H9 (cell line): ENCODE data around the gene KIAA0930. TPM values are rescaled to one million over a fixed set of nuclear protein-coding genes. Genes with fewer than 3 reads are reported as not detected.

Experiments
- DNase-seq: peaks from one replicate; pipeline ENCODE4 v3.0.0-alpha.2; 2017
- H2AFZ ChIP-seq: one replicate; pipeline ENCODE4 v1.6.1; 2013; ENCODE audit warnings: mild to moderate bottlenecking, low read length, control low read depth, moderate library complexity
- H2AK5ac ChIP-seq: 2 replicates; pipeline ENCODE4 v1.6.1; 2013; ENCODE audit warnings: low read length, control low read depth, mixed read lengths; ENCODE audit not compliant: insufficient read length
- H2BK120ac ChIP-seq: one replicate; pipeline ENCODE4 v1.6.1; 2013; ENCODE audit warnings: low read depth, mild to moderate bottlenecking, low read length, control low read depth, inconsistent platforms; ENCODE audit not compliant: poor library complexity, severe bottlenecking
- H2BK12ac ChIP-seq: 2 replicates; pipeline ENCODE4 v1.6.1; 2013; ENCODE audit warnings: low read length, control low read depth, mixed read lengths, low read depth; ENCODE audit not compliant: insufficient read length
- H2BK15ac ChIP-seq: 2 replicates; pipeline ENCODE4 v1.6.1; 2013; ENCODE audit warnings: low read depth, low read length, control low read depth
- H2BK20ac ChIP-seq: one replicate; pipeline ENCODE4 v1.6.1; 2013; ENCODE audit warnings: low read depth, mild to moderate bottlenecking, low read length, control low read depth, inconsistent platforms; ENCODE audit not compliant: poor library complexity, severe bottlenecking
- H2BK5ac ChIP-seq: 2 replicates; pipeline ENCODE4 v1.6.1; 2013; ENCODE audit warnings: low read length, control low read depth, mixed read lengths; ENCODE audit not compliant: insufficient read length
- H3K14ac ChIP-seq: 2 replicates; pipeline ENCODE4 v1.6.1; 2013; ENCODE audit warnings: low read length, control low read depth; ENCODE audit not compliant: insufficient read depth
- H3K18ac ChIP-seq: 2 replicates; pipeline ENCODE4 v1.6.1; 2013; ENCODE audit warnings: low read depth, mild to moderate bottlenecking, mixed read lengths, low read length, control low read depth; ENCODE audit not compliant: insufficient read length
- H3K23ac ChIP-seq: 2 replicates; pipeline ENCODE4 v1.6.1; 2013; ENCODE audit warnings: low read length, control low read depth, mixed read lengths, low read depth; ENCODE audit not compliant: insufficient read length
- H3K23me2 ChIP-seq: 2 replicates; pipeline ENCODE4 v1.6.1; 2013; ENCODE audit warnings: low read depth, mild to moderate bottlenecking, mixed read lengths, low read length, control low read depth; ENCODE audit not compliant: insufficient read length, poor library complexity, severe bottlenecking
- H3K27ac ChIP-seq: 2 replicates; pipeline ENCODE4 v1.5.1; 2013; ENCODE audit warnings: low read length, control low read depth, mixed read lengths, low read depth; ENCODE audit not compliant: insufficient read length
- H3K27me3 ChIP-seq: 2 replicates; pipeline ENCODE4 v1.6.1; 2013; ENCODE audit warnings: low read length, control low read depth, inconsistent platforms; ENCODE audit not compliant: insufficient read depth
- H3K4ac ChIP-seq: 2 replicates; pipeline ENCODE4 v1.6.1; 2013; ENCODE audit warnings: low read depth, mild to moderate bottlenecking, control low read depth, inconsistent platforms, low read length, moderate library complexity
- H3K4me1 ChIP-seq: 2 replicates; pipeline ENCODE4 v1.6.1; 2013; ENCODE audit warnings: low read length, control low read depth, inconsistent platforms; ENCODE audit not compliant: insufficient read depth
- H3K4me2 ChIP-seq: 2 replicates; pipeline ENCODE4 v1.6.1; 2013; ENCODE audit warnings: low read length, control low read depth, mixed read lengths; ENCODE audit not compliant: insufficient read length, insufficient read depth
- H3K56ac ChIP-seq: 2 replicates; pipeline ENCODE4 v1.6.1; 2013; ENCODE audit warnings: low read depth, mild to moderate bottlenecking, mixed read lengths, low read length, control low read depth; ENCODE audit not compliant: insufficient read length
- H3K79me1 ChIP-seq: 2 replicates; pipeline ENCODE4 v1.6.1; 2013; ENCODE audit warnings: low read depth, mild to moderate bottlenecking, moderate library complexity, low read length, control low read depth, inconsistent platforms; ENCODE audit not compliant: insufficient read depth, poor library complexity, severe bottlenecking
- H3K79me2 ChIP-seq: 2 replicates; pipeline ENCODE4 v1.6.1; 2013; ENCODE audit warnings: low read length, control low read depth, inconsistent platforms; ENCODE audit not compliant: insufficient read depth
- H3K9ac ChIP-seq: 2 replicates; pipeline ENCODE4 v1.6.1; 2013; ENCODE audit warnings: low read length, control low read depth, mixed read lengths; ENCODE audit not compliant: insufficient read length; ENCODE audit errors: extremely low read depth
- H3K9me3 ChIP-seq: one replicate; pipeline ENCODE4 v1.6.1; 2013; ENCODE audit warnings: low read depth, low read length, inconsistent platforms; ENCODE audit not compliant: control insufficient read depth
- H3T11ph ChIP-seq: one replicate; pipeline ENCODE4 v1.6.1; 2013; ENCODE audit warnings: mild to moderate bottlenecking, low read length, control low read depth, inconsistent platforms
- H4K20me1 ChIP-seq: one replicate; pipeline ENCODE4 v1.6.1; 2013; ENCODE audit not compliant: control insufficient read depth, insufficient read length, insufficient read depth
- H4K5ac ChIP-seq: 2 replicates; pipeline ENCODE4 v1.6.1; 2013; ENCODE audit warnings: low read depth, mild to moderate bottlenecking, mixed read lengths, low read length, control low read depth; ENCODE audit not compliant: insufficient read length
- H4K8ac ChIP-seq: replicated peaks from 2 replicates; pipeline ENCODE4 v1.6.1; 2013; ENCODE audit warnings: low read length, control low read depth, mixed read lengths, low read depth; ENCODE audit not compliant: insufficient read length
- H4K91ac ChIP-seq: 2 replicates; pipeline ENCODE4 v1.6.1; 2013; ENCODE audit warnings: low read depth, mild to moderate bottlenecking, moderate library complexity, mixed read lengths, low read length, control low read depth; ENCODE audit not compliant: insufficient read length
- H3K27ac Mint-ChIP-seq, 3 experiments: 2 replicates in 2 of 3; 3 replicates in 1 of 3; pipeline ENCODE4 v1.8.0; 2020 to 2021; ENCODE audit warnings: mixed read lengths in 3 of 3, mild to moderate bottlenecking in 1 of 3, moderate library complexity in 1 of 3
- H3K27me3 Mint-ChIP-seq: 2 replicates; pipeline ENCODE4 v1.8.0; 2021; ENCODE audit warnings: low read depth, mild to moderate bottlenecking, moderate library complexity, mixed read lengths
- H3K36me3 Mint-ChIP-seq, 3 experiments: 2 replicates in 2 of 3; 3 replicates in 1 of 3; pipeline ENCODE4 v1.8.0; 2020 to 2021; ENCODE audit warnings: low read depth in 3 of 3, mixed read lengths in 3 of 3; ENCODE audit not compliant: insufficient read depth in 1 of 3
- H3K4me1 Mint-ChIP-seq, 2 experiments: 2 replicates each; pipeline ENCODE4 v1.8.0; 2020; ENCODE audit warnings: mixed read lengths in 2 of 2
- H3K4me3 Mint-ChIP-seq, 2 experiments: 2 replicates in 1 of 2; 3 replicates in 1 of 2; pipeline ENCODE4 v1.8.0; 2020 to 2021; ENCODE audit warnings: mild to moderate bottlenecking in 2 of 2, mixed read lengths in 2 of 2, moderate library complexity in 1 of 2
- H3K9me3 Mint-ChIP-seq, 2 experiments: 2 replicates in 1 of 2; 3 replicates in 1 of 2; pipeline ENCODE4 v1.8.0; 2020; ENCODE audit warnings: mild to moderate bottlenecking in 2 of 2, mixed read lengths in 2 of 2, moderate library complexity in 1 of 2
- WGBS: extraction: QIAGEN DNeasy Blood & Tissue Kit; methylation state at CpG from one replicate; pipeline ENCODE4 v1.1.7; 2013; ENCODE audit warnings: missing lambda C conversion rate, low lambda C conversion rate, mixed read lengths; ENCODE audit not compliant: insufficient read length; ENCODE audit errors: extremely low coverage; 5-methylcytosine and 5-hydroxymethylcytosine counted together
- total RNA-seq: library from RNA; stranded (reverse); gene quantifications from 2 replicates; pipeline ENCODE4 v1.2.1, GENCODE V29; 2021
- TF ChIP-seq, protein P1 (sequence below): fragments of 200-600 bp; sonication (generic); conservative IDR thresholded peaks from 3 replicates; pipeline ENCODE4 v1.8.0; 2021; ENCODE audit warnings: antibody characterized with exemption, mild to moderate bottlenecking

KIAA0930 gene
- total RNA-seq, 1 experiment from 2014 or later: 46.2 TPM

DNA sequence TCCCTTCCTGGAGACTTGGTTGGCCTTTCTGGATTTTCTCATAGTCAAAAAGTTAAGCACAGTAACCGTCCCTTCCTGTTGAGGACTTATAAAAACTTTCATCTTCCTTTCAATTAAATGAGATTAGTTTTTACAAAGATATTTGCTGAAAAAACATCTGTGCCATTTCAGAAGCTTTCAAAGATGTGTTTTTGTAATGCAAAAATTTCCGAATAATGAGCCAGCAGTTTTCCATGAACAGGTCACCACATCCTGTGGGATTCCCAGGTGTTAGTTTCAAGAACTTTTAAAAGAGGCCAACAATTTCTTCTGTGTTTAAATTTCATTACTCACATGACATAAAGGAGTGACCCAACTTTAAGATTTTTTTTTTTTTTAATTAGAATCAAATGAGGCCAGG, 58.9 kb downstream of the KIAA0930 start:
- no peak overlapping the region for H3K4ac ChIP-seq
- H3K18ac ChIP-seq: no peak overlapping the region
- no peak overlapping the region for H3T11ph ChIP-seq
- no peaks in the 10 kb centered on the region for H3K9me3 ChIP-seq
- Mint-ChIP-seq H3K4me1 (peaks cover 26 to 28% of the 10 kb centered on the region in 2 experiments), H3K27me3 (no peaks in the 10 kb centered on the region), H3K9me3 (no peaks in the 10 kb centered on the region), H3K27ac (peak overlapping the region; percentile 71 to 94 (median 93); a peak in 6 of 7 replicates), H3K36me3 (peaks cover 63 to 96% (median 92%) of the 10 kb centered on the region in 3 experiments), H3K4me3 (no peak overlapping the region; a peak in 1 of 5 replicates)
- H3K23me2 ChIP-seq: no peaks in the 10 kb centered on the region
- no peak overlapping the region for H4K91ac ChIP-seq
- no peak for DNase-seq
- no peak overlapping the region for H2BK12ac ChIP-seq
- WGBS: no CpG with 5 or more reads among the region's 2 CpGs
- H3K4me2 ChIP-seq: peak overlapping the region; percentile 50
- H4K20me1 ChIP-seq: no peaks in the 10 kb centered on the region
- H4K5ac ChIP-seq: no peak overlapping the region
- H2BK5ac ChIP-seq: no peak overlapping the region
- no peak overlapping the region for H3K56ac ChIP-seq
- H3K27me3 ChIP-seq: no peaks in the 10 kb centered on the region
- peak overlapping the region; percentile 64 for H3K27ac ChIP-seq
- no peak overlapping the region for H2BK15ac ChIP-seq
- no peak overlapping the region for H2AFZ ChIP-seq
- no peak overlapping the region for H2BK120ac ChIP-seq
- H3K14ac ChIP-seq: no peak overlapping the region
- no peak overlapping the region for H2BK20ac ChIP-seq
- H3K79me2 ChIP-seq: peaks cover 2% of the 10 kb centered on the region; the same call in 1 of the 2 replicates
- H3K9ac ChIP-seq: no peak overlapping the region
- no peak overlapping the region for H2AK5ac ChIP-seq
- TF ChIP-seq, protein P1, sequence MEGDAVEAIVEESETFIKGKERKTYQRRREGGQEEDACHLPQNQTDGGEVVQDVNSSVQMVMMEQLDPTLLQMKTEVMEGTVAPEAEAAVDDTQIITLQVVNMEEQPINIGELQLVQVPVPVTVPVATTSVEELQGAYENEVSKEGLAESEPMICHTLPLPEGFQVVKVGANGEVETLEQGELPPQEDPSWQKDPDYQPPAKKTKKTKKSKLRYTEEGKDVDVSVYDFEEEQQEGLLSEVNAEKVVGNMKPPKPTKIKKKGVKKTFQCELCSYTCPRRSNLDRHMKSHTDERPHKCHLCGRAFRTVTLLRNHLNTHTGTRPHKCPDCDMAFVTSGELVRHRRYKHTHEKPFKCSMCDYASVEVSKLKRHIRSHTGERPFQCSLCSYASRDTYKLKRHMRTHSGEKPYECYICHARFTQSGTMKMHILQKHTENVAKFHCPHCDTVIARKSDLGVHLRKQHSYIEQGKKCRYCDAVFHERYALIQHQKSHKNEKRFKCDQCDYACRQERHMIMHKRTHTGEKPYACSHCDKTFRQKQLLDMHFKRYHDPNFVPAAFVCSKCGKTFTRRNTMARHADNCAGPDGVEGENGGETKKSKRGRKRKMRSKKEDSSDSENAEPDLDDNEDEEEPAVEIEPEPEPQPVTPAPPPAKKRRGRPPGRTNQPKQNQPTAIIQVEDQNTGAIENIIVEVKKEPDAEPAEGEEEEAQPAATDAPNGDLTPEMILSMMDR: no peak
- H4K8ac ChIP-seq: no peak overlapping the region
- H3K4me1 ChIP-seq: peaks cover 5% of the 10 kb centered on the region; the same call in 1 of the 2 replicates
- H3K79me1 ChIP-seq: peaks cover 9% of the 10 kb centered on the region
- no peak overlapping the region for H3K23ac ChIP-seq
